Neural progenitor cell (in vitro differentiated cells): Measurements from ENCODE around the gene TWSG1.

ENCODE experiments used
- EZH2 ChIP-seq: fragments of 200-600 bp; sonication (generic); IDR thresholded peaks from 2 replicates; pipeline ENCODE4 v1.6.1; 2017; ENCODE audit warnings: antibody characterized with exemption, mild to moderate bottlenecking, moderate library complexity
- TF ChIP-seq, protein P1 (sequence below): fragments of 200-600 bp; sonication (generic); IDR thresholded peaks from 2 replicates; pipeline ENCODE4 v1.5.1; 2017; ENCODE audit warnings: antibody characterized with exemption, mild to moderate bottlenecking

DNA sequence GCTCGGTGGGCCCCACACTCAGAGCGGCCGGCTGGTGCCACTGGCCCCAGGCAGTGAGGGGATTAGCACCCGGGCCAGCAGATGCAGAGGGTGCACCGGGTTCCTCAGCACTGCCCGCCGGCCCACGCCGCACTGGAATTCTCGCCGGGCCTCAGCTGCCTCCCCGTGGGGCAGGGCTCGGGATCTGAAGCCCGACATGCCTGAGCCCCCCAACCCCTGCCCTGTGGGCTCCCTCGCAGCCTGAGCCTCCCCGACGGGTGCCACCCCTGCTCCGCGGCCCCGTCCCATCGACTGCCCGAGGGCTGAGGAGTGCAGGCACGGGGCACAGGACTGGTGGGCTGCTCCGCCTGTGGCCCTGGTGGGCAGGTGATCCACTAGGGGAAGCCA, 37.6 kb upstream of the TWSG1 start:
- TF ChIP-seq, protein P1, sequence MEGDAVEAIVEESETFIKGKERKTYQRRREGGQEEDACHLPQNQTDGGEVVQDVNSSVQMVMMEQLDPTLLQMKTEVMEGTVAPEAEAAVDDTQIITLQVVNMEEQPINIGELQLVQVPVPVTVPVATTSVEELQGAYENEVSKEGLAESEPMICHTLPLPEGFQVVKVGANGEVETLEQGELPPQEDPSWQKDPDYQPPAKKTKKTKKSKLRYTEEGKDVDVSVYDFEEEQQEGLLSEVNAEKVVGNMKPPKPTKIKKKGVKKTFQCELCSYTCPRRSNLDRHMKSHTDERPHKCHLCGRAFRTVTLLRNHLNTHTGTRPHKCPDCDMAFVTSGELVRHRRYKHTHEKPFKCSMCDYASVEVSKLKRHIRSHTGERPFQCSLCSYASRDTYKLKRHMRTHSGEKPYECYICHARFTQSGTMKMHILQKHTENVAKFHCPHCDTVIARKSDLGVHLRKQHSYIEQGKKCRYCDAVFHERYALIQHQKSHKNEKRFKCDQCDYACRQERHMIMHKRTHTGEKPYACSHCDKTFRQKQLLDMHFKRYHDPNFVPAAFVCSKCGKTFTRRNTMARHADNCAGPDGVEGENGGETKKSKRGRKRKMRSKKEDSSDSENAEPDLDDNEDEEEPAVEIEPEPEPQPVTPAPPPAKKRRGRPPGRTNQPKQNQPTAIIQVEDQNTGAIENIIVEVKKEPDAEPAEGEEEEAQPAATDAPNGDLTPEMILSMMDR, result no peak
- TF ChIP-seq EZH2, result no peak
